HS-5 (cell line): ENCODE data around the gene TOR1B.
"Not testable (repeated sequence)": the region's sequence is repeated elsewhere in the genome, so short reads cannot be mapped to it uniquely, and the experiment has no call there.

Experiments
- DNase-seq: peaks from one replicate; pipeline ENCODE4 v3.0.0-alpha.2; 2012; ENCODE audit warnings: low read depth

Gene TOR1B

DNA sequence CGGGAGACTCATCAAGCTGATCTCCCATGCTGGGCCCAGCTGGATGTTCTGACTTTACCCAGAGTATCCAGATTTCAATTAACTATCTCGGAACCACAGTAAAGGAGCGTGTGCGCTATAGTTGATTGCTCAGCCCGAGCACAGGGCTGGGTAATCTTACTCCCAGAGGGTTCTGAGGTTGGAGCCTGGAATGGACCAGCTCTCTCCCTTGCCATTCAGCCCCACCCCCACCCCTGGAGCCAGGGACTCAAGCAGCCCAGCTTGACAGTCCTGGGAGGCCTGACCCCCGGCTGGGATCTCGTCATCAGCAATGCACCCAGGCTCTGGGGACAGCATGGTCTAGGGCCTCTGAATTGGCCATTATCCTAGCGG, 26.4 kb upstream of the TOR1B start:
- no peak for DNase-seq

DNA sequence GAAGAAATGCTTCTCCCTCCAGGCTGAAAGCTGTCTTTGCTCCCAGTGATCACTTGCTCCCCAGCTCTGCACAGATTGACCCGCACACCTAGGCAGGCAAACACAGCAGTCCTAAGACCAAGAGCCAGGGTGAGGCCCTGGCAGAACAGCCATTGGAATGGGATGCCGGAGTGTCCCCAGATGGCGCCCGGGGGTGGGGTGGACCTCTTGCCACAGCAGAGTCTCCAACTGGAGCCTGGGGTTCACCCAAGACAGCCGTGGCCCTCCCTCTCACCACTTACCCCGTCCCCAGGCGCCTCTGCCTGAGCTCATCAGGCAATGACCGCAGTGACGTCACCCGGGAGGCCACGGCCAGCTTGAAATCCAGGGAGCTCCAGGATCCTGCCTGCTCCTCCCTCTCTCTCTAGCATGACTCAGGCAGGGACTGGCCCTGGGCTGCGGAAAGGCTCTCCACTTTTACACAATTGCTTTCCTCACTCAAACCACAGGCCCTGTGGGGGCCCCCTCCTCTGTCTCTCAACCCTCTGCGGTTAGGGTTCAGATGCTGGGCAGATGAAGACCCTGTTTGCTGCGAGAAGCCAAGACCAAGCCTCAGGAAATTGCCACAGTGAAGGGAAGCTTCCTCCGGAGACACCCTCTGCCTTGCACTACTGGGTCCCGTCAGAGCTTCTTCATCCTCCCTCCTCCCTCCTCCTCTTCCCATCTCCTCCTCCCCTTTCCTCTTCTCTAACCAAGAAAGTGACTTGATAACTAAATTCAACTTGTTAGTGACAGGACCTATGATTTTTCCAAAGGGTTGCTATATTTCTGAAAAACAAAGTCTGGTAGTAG, 25.8 kb upstream of the TOR1B start:
- DNase-seq = peak; percentile 95

DNA sequence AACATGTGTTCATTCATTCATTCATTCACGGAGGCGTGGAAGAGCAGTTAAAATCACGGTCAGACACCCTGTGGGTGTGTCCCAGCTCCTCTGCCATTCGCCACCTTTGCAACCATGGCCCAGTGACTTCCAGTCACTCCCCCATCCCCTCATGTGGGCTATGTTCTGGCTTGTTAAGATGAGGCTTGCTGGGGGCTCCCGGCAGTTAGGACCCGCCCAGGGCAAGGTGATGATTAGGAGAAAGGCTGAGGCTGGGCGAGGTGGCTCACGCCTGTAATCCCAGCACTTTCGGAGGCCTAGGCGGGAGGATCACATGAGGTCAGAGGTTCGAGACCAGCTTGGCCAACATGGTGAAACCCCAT, 25.2 kb upstream of the TOR1B start:
- no peak for DNase-seq

DNA sequence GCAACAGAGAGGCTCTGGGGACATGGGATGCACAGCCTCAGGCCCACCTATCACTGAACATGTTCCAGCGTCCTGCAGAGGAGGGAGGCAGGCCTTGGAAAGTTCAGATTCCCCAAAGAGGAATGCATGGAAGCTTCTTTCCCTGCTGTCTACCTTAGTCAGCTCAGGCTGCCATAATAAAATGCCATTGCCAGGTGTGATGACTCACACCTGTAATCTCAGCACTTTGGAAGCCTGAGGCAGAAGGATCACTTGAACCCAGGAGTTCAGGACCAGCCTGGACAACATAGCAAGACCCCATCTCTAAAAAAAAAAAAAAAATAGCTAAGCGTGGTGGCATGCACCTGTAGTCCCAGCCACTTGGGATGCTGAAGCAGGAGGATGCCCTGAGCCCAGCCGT, 24.5 kb upstream of the TOR1B start:
- no peak for DNase-seq

DNA sequence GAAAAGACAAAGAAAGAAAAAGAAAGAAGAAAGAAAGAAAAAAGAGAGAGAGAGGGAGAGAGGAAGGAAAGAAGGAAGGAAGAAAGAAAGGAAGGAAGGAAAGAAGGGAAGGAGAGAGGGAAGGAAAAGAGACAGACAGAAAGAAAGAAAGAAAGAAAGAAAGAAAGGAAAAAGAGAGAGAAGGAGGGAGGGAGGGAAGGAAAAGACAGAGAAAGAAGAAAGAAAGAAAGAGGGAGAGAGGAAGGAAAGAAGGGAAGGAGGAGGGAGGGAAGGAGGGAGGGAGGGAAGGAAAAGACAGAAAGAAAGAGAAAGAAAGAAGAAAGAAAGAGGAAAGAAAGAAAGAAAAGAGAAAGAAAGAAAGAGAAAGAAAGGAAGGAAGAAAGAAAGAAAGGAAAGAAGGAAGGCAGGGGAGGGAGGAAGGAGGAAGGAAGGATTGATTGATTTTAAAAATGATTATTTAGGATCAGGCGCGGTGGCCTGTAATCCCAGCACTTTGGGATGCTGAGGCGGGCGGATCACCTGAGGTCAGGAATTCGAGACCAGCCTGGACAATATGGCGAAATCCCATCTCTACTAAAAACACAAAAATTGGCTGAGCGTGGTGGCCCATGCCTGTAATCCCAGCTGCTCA, 23.3 kb upstream of the TOR1B start:
- no peak for DNase-seq

DNA sequence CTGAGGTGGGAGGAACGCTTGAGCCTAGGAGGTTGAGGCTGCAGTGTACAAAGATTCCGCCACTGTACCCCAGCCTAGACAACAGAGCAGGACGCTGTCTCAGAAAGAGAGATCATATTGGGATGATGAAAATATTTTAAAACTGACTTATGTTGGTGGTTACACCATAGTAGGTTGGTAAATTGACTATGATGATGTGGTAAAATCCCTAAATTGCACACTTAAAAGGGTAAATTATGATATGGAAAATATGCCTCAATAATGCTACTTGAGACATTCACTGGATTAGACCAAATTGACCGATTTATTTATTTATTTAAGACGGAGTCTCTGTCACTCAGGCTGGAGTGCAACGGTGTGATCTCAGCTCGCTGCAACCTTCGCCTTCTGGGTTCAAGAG, 21.9 kb upstream of the TOR1B start:
- no peak for DNase-seq

DNA sequence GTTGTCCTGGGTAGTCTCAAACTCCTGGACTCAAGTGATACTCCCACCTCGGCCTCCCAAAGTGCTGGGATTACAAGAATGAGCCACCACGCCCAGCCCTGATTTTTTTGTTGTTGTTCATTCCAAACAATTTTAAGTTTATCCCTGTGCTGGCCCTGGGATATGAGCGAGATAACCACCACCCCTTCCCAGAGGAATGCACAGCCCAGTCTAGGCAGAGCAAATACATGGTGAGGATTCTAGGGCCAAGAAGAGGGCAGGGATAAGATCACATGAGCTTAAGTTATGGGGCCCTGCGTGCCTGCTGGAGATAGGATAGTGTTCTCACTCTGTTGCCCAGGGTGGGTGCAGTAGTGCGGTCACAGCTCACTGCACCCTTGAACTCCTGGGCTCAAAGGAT, 21.0 kb upstream of the TOR1B start:
- no peak for DNase-seq

DNA sequence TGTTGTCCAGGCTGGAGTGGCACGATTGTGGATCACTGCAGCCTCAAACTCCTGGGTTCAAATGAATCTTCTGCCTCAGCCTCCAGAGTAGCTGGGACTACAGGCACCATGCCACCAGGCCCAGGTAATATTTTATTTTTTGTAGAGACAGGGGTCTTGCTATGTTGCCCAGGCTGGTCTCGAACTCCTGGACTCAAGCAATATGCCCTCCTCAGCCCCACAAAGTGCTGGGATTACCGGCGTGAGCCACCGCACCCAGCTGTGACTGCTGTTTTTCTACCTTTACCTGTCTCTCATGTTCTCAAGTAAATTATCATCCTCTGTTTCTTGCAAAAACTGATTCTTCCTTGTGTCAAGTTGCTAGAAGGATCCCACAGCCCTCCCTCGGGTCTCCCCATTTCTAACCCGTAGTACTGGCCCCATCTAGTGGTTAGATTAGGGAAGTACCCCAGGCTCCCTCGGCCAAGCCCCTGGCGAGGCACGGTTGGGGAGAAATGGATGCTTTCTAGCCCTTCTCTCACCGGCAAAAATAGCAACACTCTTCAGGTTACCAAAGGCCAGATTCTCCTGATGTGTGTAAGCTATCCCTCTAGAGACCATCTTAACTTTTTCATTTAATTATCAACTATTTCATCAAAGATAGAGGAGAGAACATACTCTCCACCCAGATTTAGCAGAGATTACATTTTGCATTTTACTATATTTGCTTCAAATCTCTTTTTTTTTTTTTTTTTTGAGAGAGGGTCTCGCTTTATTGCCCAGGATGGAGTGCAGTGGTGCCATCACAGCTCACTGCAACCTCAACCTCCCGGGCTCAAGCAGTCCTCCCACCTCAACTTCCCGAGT, 19.2 kb upstream of the TOR1B start:
- DNase-seq = peak; percentile 25

DNA sequence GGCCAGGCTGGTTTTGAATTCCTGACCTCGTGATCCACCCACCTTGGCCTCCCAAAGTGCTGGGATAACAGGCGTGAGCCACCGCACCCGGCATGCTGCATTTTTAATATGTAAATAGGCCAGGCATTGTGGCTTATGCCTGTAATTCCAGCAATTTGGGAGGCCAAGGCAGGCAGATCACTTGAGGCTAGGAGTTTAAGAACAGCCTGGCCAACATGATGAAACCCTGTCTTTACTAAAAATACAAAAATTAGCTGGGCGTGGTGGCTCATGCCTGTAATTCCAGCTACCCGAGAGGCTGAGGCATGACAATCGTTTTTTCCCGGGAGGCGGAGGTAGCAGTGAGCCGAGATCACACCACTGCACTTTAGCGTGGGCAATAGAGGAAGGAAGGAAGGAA, 18.0 kb upstream of the TOR1B start:
- DNase-seq = not testable (repeated sequence)

DNA sequence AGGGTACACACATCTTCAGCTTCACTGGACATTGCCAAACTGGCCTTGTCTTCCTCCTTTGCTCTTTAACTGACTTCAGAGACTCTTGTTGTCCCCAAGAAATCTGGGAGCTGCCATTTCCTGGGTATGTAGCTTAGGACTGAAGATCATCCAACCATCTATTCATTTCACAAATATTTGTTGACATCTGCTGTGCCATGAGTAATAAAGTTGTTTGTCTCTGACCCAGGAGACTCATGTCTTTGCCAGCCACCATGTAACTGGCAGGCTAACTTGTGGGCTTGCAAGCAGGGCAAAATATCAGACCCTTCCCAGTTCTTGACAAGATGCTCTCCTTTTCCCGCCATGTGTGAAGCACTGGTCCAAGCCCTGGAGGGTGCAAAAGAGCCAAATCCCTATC, 17.1 kb upstream of the TOR1B start:
- DNase-seq = no peak

DNA sequence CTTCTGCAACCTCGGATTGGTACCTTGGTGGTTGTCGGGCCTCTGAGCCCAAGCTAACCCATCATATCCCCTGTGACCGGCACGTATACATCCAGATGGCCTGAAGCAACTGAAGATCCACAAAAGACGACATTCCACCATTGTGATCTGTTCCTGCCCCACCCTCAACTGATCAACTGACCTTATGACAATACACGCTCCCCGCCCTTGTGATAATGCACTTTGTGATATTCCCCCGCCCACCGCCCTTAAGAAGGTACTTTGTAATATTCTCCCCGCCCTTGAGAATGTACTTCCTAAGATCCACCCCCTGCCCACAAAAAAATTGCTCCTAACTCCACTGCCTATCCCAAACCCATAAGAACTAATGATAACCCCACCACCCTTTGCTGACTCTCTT, 16.5 kb upstream of the TOR1B start:
- no peak for DNase-seq

DNA sequence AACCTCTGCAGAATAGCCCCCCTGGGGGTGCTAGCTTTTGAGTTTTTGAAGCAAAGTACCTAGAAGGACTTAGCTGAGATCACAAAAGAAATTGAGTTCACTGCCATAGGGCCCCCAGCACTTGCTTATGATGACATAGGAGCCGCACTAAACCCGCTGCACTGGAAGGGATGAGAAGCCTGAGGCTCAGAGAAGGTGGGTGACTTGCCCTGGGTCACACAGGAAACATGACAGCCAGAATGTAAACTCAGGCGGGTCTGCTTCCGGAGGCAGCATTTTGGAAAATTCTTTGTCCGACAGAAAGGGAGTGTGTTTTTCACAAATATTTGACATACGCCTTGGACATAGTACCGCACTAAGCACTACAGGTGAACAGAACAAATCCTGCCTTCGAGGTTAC, 8.4 kb upstream of the TOR1B start:
- no peak for DNase-seq

DNA sequence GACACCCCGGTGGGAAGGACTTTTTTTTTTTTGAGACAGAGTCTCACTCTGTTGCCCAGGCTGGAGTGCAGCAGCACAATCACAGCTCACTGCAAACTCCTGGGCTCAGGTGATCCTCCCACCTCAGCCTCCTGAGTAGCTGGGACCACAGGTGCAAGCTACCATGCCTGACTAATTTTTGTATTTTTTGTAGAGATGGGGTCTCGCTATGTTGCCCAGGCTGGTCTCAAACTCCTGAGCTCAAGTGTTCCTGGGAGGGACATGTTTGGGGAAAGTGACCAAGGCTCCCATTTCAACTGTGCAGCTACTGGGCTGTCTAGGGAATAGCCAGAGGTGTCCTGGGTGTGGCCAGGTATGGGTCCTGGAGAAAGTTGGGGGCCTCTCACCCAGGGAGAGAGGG, 7.0 kb upstream of the TOR1B start:
- not testable (repeated sequence) for DNase-seq

DNA sequence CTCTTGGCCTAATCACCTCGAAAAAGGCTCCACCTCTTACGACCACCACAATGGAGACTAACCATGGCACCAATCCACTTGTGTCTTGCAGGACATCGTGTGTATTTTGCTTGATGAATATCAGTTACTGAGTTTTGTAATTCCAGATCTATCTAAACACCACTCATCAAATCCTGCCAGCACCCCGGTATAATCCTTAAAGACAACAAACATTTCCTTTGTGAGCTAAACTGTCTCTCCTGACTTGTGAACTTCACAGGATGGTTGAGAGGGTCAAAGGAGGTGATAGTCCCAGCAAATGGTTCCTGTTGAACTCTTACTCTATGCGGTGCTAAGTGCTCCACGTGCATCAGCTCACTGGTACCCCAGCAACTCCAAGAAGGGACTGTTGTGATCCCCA, 4.0 kb upstream of the TOR1B start:
- DNase-seq = no peak

DNA sequence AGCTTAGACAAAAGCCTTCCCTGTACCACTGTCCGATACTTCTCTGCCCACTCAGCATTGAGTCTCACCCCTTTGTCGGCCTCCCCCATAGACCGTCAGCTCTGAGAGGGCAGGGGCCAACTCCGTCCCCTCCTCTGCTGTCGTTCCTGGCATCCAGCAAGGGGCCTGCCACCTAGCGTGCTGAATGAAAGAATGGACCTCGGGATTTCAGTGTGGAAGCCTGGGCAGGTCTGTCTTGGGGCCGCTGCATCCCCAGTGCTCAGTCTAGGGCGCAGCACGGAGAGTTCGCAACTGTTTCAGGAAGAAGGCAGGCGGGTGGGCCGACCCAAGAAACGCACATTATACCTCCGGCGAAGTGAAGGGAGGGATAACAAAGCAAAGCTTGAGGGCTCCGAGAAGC, 1.5 kb upstream of the TOR1B start:
- DNase-seq = no peak

DNA sequence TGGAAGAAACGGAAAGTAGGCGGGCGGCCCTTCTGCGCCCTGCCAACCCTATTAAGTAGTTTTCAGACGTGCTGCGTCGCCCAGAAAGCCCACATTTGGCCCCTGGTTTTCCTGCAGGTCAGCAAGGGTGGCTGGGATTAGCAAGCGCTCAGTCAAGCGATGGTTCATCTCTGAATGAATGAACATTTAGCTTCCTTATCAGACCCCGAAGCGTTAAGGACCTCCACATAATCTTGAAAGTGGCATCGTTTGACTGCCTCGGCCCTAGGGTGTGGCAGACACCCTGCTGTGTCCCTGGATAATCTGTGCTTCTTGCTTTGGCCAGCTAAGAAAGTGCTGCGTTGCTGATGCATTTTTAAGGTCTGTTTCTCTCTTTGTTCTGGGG, 684 bp downstream of the TOR1B start:
- no peak for DNase-seq

DNA sequence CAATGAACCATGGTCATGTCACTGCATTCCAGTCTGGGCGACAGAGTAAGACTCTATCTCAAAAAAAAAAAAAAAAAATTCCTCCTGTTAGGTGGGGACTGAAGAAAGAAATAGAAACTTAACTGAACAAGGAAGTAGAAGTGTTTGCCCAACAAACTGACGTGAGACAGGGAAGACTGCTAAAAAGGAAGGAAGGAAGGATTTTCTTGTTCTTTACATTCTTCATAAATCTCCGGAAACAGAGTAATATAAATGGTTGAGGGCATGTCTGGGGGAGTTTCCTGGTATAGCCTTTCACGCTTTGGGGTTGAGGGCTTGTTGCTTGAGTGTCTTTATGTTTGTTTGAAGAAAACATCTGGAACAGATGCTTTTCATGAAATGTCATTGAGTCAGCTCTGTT, 3.1 kb downstream of the TOR1B start:
- no peak for DNase-seq

DNA sequence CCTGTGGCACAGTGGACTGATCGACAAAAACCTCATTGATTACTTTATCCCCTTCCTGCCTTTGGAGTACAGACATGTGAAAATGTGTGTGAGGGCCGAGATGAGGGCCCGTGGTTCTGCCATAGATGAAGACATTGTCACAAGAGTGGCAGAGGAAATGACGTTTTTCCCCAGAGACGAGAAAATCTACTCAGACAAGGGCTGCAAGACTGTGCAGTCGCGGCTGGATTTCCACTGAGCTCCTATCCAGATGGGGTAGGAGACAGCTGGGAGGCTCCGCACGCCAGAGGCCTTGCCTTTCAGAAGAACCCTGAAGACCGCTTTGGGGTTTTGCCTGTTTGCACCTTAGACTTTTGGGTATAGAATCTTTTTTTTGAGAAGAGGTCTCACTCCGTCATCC, 6.4 kb downstream of the TOR1B start:
- no peak for DNase-seq

DNA sequence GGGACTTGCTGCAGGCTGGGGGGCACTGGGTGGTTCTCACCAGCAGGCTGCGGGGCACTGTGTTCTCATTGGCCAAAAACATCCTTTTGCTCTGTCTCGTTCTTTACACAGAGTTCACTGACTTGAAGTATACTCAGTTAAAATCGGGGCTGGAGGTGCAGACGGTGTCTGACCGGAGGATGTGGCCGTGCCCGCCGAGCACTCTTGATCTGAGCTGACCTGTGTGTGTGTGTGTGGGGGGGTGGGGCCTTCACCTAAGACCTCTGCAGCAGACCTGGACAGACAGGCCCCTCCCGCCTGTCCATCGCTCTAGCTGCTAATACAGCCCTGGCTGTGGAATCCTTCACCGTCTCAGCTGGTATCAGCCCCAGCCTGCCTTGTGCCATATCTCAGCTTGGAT, 7.1 kb downstream of the TOR1B start:
- DNase-seq = no peak

DNA sequence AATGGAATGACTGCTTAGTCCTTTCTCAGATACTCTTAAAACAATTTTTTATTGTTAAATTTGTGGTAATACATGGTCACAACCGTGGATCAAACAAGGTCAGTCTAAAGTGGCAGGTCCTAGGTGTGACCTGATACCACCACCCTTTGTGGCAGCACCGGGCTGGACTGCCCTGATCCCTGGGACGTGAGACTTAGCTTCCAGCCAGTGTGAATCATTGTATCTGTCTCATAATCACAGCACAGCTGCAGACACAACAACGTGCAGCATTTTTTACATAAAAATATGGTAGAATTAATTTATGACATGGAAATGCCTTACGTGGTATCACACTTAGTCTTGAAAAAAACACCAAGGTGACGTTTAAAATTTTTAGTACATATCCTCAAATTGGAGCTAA, 7.8 kb downstream of the TOR1B start:
- DNase-seq = no peak

DNA sequence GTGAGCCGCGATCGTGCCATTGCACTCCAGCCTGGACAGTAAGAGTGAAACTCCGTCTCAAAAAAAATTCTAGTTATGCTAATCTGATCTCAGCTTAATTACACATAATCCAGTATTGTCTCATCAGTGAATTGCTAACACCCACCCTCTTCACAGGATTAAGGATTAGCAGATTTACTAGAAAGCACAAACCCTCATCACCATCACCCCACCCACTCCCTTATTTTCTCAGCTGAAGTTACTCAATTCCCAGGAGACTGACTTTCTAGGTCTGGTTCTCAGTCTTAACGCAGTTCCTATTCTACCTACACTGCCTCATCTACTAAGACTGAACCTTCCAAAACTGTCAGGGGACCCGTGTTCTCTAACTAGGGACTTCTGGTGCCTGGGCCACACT, 9.0 kb downstream of the TOR1B start:
- DNase-seq = no peak

DNA sequence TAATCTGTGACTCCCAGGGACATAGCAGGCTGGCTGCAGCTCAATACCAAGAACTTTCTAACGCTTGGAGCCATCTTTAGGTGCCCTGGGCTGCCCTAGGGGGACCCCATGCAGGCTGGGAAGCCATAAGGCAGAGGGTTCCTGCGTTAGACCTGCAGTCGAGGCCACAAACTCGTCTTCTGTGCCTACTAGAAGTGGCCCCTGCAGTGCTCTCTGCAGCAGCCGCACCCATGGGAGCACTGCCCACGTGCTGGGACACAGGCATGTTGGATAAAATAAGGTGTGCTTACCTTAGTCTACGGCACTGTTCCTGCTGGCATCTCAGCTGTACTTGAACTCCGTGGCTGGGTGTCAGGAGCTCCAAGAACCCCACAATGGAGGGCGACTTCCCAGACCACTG, 9.4 kb downstream of the TOR1B start:
- no peak for DNase-seq

DNA sequence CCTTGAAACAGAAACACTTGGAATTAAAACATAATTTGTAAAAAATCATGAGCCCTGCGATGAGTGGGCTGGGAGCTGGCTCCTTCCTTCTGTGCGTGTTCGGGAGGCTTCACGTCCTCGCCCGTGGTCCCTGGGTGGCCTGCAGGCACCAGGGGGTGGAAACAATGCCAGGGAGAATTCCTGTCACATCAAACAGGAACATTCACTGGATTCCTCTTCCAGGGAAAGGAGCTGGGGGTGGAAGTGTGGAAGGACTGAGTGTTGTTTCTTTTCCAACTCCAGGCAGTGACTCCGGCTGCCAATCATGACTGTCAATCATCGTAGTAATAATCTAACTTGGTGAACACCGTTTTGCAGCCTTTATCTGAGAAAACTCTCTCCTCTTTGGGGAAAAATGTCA, 10.7 kb downstream of the TOR1B start:
- no peak for DNase-seq
